Transverse colon (tissue), 4 donors: ENCODE results near the gene DGKZ. TPM values are rescaled to one million over a fixed set of nuclear protein-coding genes. Genes with fewer than 3 reads are reported as not detected.

ENCODE experiments used
- DNase-seq: peaks from one replicate; pipeline ENCODE4 v3.0.0-alpha.2; 2019
- H3K27ac ChIP-seq, 4 donors: fragments of 200-600 bp; sonication (generic); 2 replicates each; pipeline ENCODE4 v1.5.1; 2016 to 2018; ENCODE audit warnings: inconsistent platforms in 4 of 4
- H3K27me3 ChIP-seq: fragments of 200-600 bp; sonication (generic); 2 replicates; pipeline ENCODE4 v1.5.1; 2017; ENCODE audit warnings: inconsistent platforms
- H3K36me3 ChIP-seq, 4 donors: fragments of 200-600 bp; sonication (generic); 2 replicates each; pipeline ENCODE4 v1.5.1; 2017 to 2019; ENCODE audit warnings: inconsistent platforms in 4 of 4
- H3K4me1 ChIP-seq, 4 donors: fragments of 200-600 bp; sonication (generic); 2 replicates each; pipeline ENCODE4 v1.5.1; 2017 to 2020; ENCODE audit warnings: inconsistent platforms in 4 of 4
- H3K4me3 ChIP-seq, 4 donors: fragments of 200-600 bp; sonication (generic); 1 replicate in 1 of 4; 2 replicates in 3 of 4; pipeline versions ENCODE4 v1.5.1 to v1.6.1; 2017 to 2019; ENCODE audit warnings: inconsistent platforms in 4 of 4
- H3K9me3 ChIP-seq, 2 donors: fragments of 200-600 bp; sonication (generic); 2 replicates each; pipeline ENCODE4 v1.5.1; 2017 to 2019; ENCODE audit warnings: inconsistent platforms in 2 of 2
- CTCF ChIP-seq, 5 experiments: fragments of 200-600 bp in 3 of 5; fragments of 450-650 bp in 2 of 5; sonication (generic) in 3 of 5; IDR thresholded peaks; 1 replicate in 2 of 5; 2 replicates in 3 of 5; pipeline ENCODE4 v1.5.1; 2016 to 2017; ENCODE audit warnings: antibody characterized with exemption in 5 of 5, inconsistent platforms in 3 of 5, mild to moderate bottlenecking in 2 of 5, moderate library complexity in 1 of 5
- EP300 ChIP-seq: sonication (generic); formaldehyde crosslinking; IDR thresholded peaks from one replicate; pipeline ENCODE4 v1.6.1; 2017; ENCODE audit warnings: antibody characterized with exemption, low read depth
- POLR2A ChIP-seq: fragments of 450-650 bp; IDR thresholded peaks from one replicate; pipeline ENCODE4 v1.6.1; 2016; ENCODE audit warnings: antibody characterized with exemption, mild to moderate bottlenecking, moderate library complexity
- POLR2AphosphoS5 ChIP-seq, 3 donors: sonication (generic); formaldehyde crosslinking; IDR thresholded peaks; one replicate each; pipeline ENCODE4 v1.6.1; 2016; ENCODE audit warnings: antibody characterized with exemption in 3 of 3
- WGBS, 2 donors: methylation state at CpG; one replicate each; pipeline ENCODE4 v1.1.5; 2018; ENCODE audit warnings: low coverage in 1 of 2; 5-methylcytosine and 5-hydroxymethylcytosine counted together
- in situ Hi-C, 4 donors: fragments of 200-750 bp; cut with MboI; loops; one replicate each; pipeline versions ENCODE4 v1.15.0 to v1.15.1; 2017; ENCODE audit warnings: low sequenced_read_pairs in 3 of 4, low pct_ligation_motif_present in 1 of 4, low pct_unique_long_range_greater_than_20kb in 1 of 4
- intact Hi-C: fragments of 100-400 bp; cut with DNase I; formaldehyde crosslinking; loops from one replicate; pipeline ENCODE4 v1.15.1; 2023; ENCODE audit warnings: low total_unique reads
- total RNA-seq, 4 donors: library from RNA; depleted of rRNA; stranded (reverse); fragments of >200 nt; gene quantifications; one replicate each; pipeline ENCODE4 v1.1.0, GENCODE V29; 2016

DGKZ gene
- total RNA-seq, 4 donors from 2014 or later = 56.4 to 105 (median 67.7) TPM

GRCh38 chr11:46338988-46339666, 8.1 kb upstream of the DGKZ start:
- peak overlapping the region in 1 of 4 donors; percentile 20 for H3K4me3 ChIP-seq
- intact Hi-C loops = no loop called here
- WGBS, 2 donors = 13 to 51% methylated on average over 3 to 16 of the region's 16 CpGs
- in situ Hi-C loops = no loop called here
- H3K27ac ChIP-seq = peak overlapping the region; percentile 9 to 61 (median 50)
- no peaks in the 10 kb centered on the region for H3K36me3 ChIP-seq
- H3K4me1 ChIP-seq = peaks cover 3 to 25% (median 6%) of the 10 kb centered on the region in 4 donors
- H3K27me3 ChIP-seq = peaks cover 9% of the 10 kb centered on the region
- DNase-seq = no peak
- H3K9me3 ChIP-seq = no peaks in the 10 kb centered on the region
- TF ChIP-seq POLR2A = no peak
- no peak for TF ChIP-seq POLR2AphosphoS5 (IDR thresholded peaks at IDR 0.05)
- no peak for TF ChIP-seq EP300
- no peak for TF ChIP-seq CTCF (IDR thresholded peaks at IDR 0.05)

GRCh38 chr11:46339816-46340215, 7.4 kb upstream of the DGKZ start:
- DNase-seq = no peak
- in situ Hi-C loops = no loop called here
- no peaks in the 10 kb centered on the region for H3K9me3 ChIP-seq
- WGBS, 2 donors = 75% methylated on average over 2 of the region's 2 CpGs; no CpG with 5 or more reads in 1 of the 2 donors
- peaks cover 3 to 27% (median 6%) of the 10 kb centered on the region in 4 donors for H3K4me1 ChIP-seq
- H3K27me3 ChIP-seq = peaks cover 2% of the 10 kb centered on the region
- no peak overlapping the region for H3K4me3 ChIP-seq
- H3K36me3 ChIP-seq = no peaks in the 10 kb centered on the region
- no peak for TF ChIP-seq POLR2AphosphoS5 (IDR thresholded peaks at IDR 0.05)
- TF ChIP-seq POLR2A = no peak
- TF ChIP-seq EP300 = no peak
- no peak for TF ChIP-seq CTCF (IDR thresholded peaks at IDR 0.05)
- intact Hi-C loops = no loop called here
- peak overlapping the region in 3 of 4 donors; percentile 45 to 61 (median 55) for H3K27ac ChIP-seq

GRCh38 chr11:46341454-46341853, 5.8 kb upstream of the DGKZ start:
- Histone ChIP-seq H3K27me3 (no peaks in the 10 kb centered on the region), H3K9me3 (no peaks in the 10 kb centered on the region), H3K4me3 (no peak overlapping the region), H3K36me3 (no peaks in the 10 kb centered on the region), H3K27ac (peak overlapping the region in 1 of 4 donors; percentile 21), H3K4me1 (peaks cover 3 to 29% (median 6%) of the 10 kb centered on the region in 4 donors)
- TF ChIP-seq POLR2A (no peak), CTCF (IDR thresholded peaks at IDR 0.05) (no peak), POLR2AphosphoS5 (IDR thresholded peaks at IDR 0.05) (no peak), EP300 (no peak)
- in situ Hi-C loops (no loop called here), intact Hi-C loops (no loop called here)
- WGBS, 2 donors = 92 to 100% methylated on average over 1 to 3 of the region's 3 CpGs
- no peak for DNase-seq

GRCh38 chr11:46342239-46342638, 5.0 kb upstream of the DGKZ start:
- peak overlapping the region in 2 of 4 donors; percentile 1 to 21 for H3K27ac ChIP-seq
- H3K4me3 ChIP-seq = no peak overlapping the region
- no peaks in the 10 kb centered on the region for H3K9me3 ChIP-seq
- intact Hi-C loops = no loop called here
- TF ChIP-seq CTCF (IDR thresholded peaks at IDR 0.05) (no peak), EP300 (no peak), POLR2A (no peak), POLR2AphosphoS5 (IDR thresholded peaks at IDR 0.05) (no peak)
- H3K27me3 ChIP-seq = no peaks in the 10 kb centered on the region
- no peaks in the 10 kb centered on the region for H3K36me3 ChIP-seq
- in situ Hi-C loops = no loop called here
- 54 to 100% methylated on average over 1 to 5 of the region's 5 CpGs for WGBS, 2 donors
- peaks cover 6 to 29% (median 7%) of the 10 kb centered on the region in 4 donors for H3K4me1 ChIP-seq
- DNase-seq = no peak
